ENCODE results near the gene ZMYND19. TPM values are rescaled to one million over a fixed set of nuclear protein-coding genes. Genes with fewer than 3 reads are reported as not detected.

Gene ZMYND19
- total RNA-seq, 3 donors from 2014 or later = 9.4 to 17.7 (median 16.5) TPM

GRCh38 chr9:137588311-137588710 is 2.0 kb downstream of the ZMYND19 start:
- TF ChIP-seq POLR2A (IDR thresholded peaks at IDR 0.05) (no peak), POLR2AphosphoS5 (IDR thresholded peaks at IDR 0.05) (no peak), CTCF (IDR thresholded peaks at IDR 0.05) (no peak)
- H3K27me3 ChIP-seq = no peaks in the 10 kb centered on the region
- no peak overlapping the region for H3K4me3 ChIP-seq
- no peaks in the 10 kb centered on the region for H3K36me3 ChIP-seq
- H3K27ac ChIP-seq = no peak overlapping the region
- H3K4me1 ChIP-seq = peaks cover 6 to 8% of the 10 kb centered on the region in 2 donors
- intact Hi-C loops (cut with DNase I; ENCODE audit: low total_unique reads) = no loop called here
- no peak for DNase-seq (ENCODE audit: low spot score in 2 of 2)
- H3K9me3 ChIP-seq = no peaks in the 10 kb centered on the region

- H3K4me3 ChIP-seq = no peak overlapping the region
- intact Hi-C loops (cut with DNase I; ENCODE audit: low total_unique reads) = no loop called here
These were observed 3.5 kb downstream of the ZMYND19 start for GRCh38 chr9:137586854-137587253.

GRCh38 chr9:137583957-137584356 is 6.4 kb downstream of the ZMYND19 start:
- DNase-seq (ENCODE audit: low spot score in 2 of 2) = no peak
- Histone ChIP-seq H3K4me1 (peaks cover 1 to 3% of the 10 kb centered on the region in 2 donors), H3K4me3 (no peak overlapping the region), H3K27me3 (no peaks in the 10 kb centered on the region), H3K27ac (no peak overlapping the region), H3K9me3 (no peaks in the 10 kb centered on the region), H3K36me3 (no peaks in the 10 kb centered on the region)
- intact Hi-C loops (cut with DNase I; ENCODE audit: low total_unique reads) = no loop called here
- no peak for TF ChIP-seq POLR2A (IDR thresholded peaks at IDR 0.05)
- no peak for TF ChIP-seq POLR2AphosphoS5 (IDR thresholded peaks at IDR 0.05)
- TF ChIP-seq CTCF (IDR thresholded peaks at IDR 0.05) = no peak

More at GRCh38 chr9:137586854-137587253, 3.5 kb downstream of the ZMYND19 start:
- Histone ChIP-seq H3K9me3 (no peaks in the 10 kb centered on the region), H3K27ac (no peak overlapping the region), H3K4me1 (peaks cover 6 to 8% of the 10 kb centered on the region in 2 donors), H3K36me3 (no peaks in the 10 kb centered on the region), H3K27me3 (no peaks in the 10 kb centered on the region)
- TF ChIP-seq POLR2A (IDR thresholded peaks at IDR 0.05) = no peak
- TF ChIP-seq CTCF (IDR thresholded peaks at IDR 0.05) = no peak
- no peak for TF ChIP-seq POLR2AphosphoS5 (IDR thresholded peaks at IDR 0.05)
- no peak for DNase-seq (ENCODE audit: low spot score in 2 of 2)

- Histone ChIP-seq H3K4me1 (no peaks in the 10 kb centered on the region), H3K4me3 (no peak overlapping the region), H3K27ac (no peak overlapping the region), H3K9me3 (no peaks in the 10 kb centered on the region), H3K36me3 (no peaks in the 10 kb centered on the region), H3K27me3 (no peaks in the 10 kb centered on the region)
- no peak for DNase-seq (ENCODE audit: low spot score in 2 of 2)
- no peak for TF ChIP-seq POLR2AphosphoS5 (IDR thresholded peaks at IDR 0.05)
- TF ChIP-seq POLR2A (IDR thresholded peaks at IDR 0.05) = no peak
- intact Hi-C loops (cut with DNase I; ENCODE audit: low total_unique reads) = no loop called here
These were observed 7.0 kb downstream of the ZMYND19 start for GRCh38 chr9:137583347-137583746.

GRCh38 chr9:137582286-137582860 is 7.9 kb downstream of the ZMYND19 start:
- DNase-seq (ENCODE audit: low spot score in 2 of 2) = no peak

More at GRCh38 chr9:137582286-137582860, 7.9 kb downstream of the ZMYND19 start:
- no peaks in the 10 kb centered on the region for H3K27me3 ChIP-seq
- H3K9me3 ChIP-seq = no peaks in the 10 kb centered on the region
- no peak overlapping the region for H3K4me3 ChIP-seq
- peaks cover 6 to 8% of the 10 kb centered on the region in 2 donors for H3K4me1 ChIP-seq
- no peaks in the 10 kb centered on the region for H3K36me3 ChIP-seq
- no peak overlapping the region for H3K27ac ChIP-seq
- intact Hi-C loops (cut with DNase I; ENCODE audit: low total_unique reads) = no loop called here
- no peak for TF ChIP-seq CTCF (IDR thresholded peaks at IDR 0.05)
- TF ChIP-seq POLR2A (IDR thresholded peaks at IDR 0.05) = no peak
- TF ChIP-seq POLR2AphosphoS5 (IDR thresholded peaks at IDR 0.05) = no peak

Data from breast epithelium (tissue), 4 donors.